ENCODE measurements around the gene PDGFD.

The PDGFD gene

GRCh38 chr11:103920449-103920848, 243.5 kb downstream of the PDGFD start:
- no peak for DNase-seq (ENCODE audit: low spot score)

- no peak for DNase-seq (ENCODE audit: low spot score)
These were observed 253.2 kb downstream of the PDGFD start for GRCh38 chr11:103910721-103911120.

GRCh38 chr11:103907548-103908455, 256.1 kb downstream of the PDGFD start:
- no peak for DNase-seq (ENCODE audit: low spot score)

GRCh38 chr11:103907136-103907535, 256.8 kb downstream of the PDGFD start:
- DNase-seq (ENCODE audit: low spot score): no peak

- DNase-seq (ENCODE audit: low spot score): no peak
These were observed 257.6 kb downstream of the PDGFD start for GRCh38 chr11:103906291-103906867.

- DNase-seq (ENCODE audit: low spot score): no peak
These were observed 259.7 kb downstream of the PDGFD start for GRCh38 chr11:103904324-103904667.

- DNase-seq (ENCODE audit: low spot score): no peak
These were observed 260.2 kb downstream of the PDGFD start for GRCh38 chr11:103903621-103904323.

- no peak for DNase-seq (ENCODE audit: low spot score)
These were observed 261.0 kb downstream of the PDGFD start for GRCh38 chr11:103902994-103903393.

GRCh38 chr11:103901656-103902055, 262.3 kb downstream of the PDGFD start:
- DNase-seq (ENCODE audit: low spot score): no peak

- DNase-seq (ENCODE audit: low spot score): no peak
These were observed 265.2 kb downstream of the PDGFD start for GRCh38 chr11:103898577-103899336.

GRCh38 chr11:103898065-103898464, 265.9 kb downstream of the PDGFD start:
- no peak for DNase-seq (ENCODE audit: low spot score)

GRCh38 chr11:103897160-103897936, 266.6 kb downstream of the PDGFD start:
- DNase-seq (ENCODE audit: low spot score): no peak

GRCh38 chr11:103895106-103895505, 268.8 kb downstream of the PDGFD start:
- no peak for DNase-seq (ENCODE audit: low spot score)

GRCh38 chr11:103894673-103895072, 269.3 kb downstream of the PDGFD start:
- DNase-seq (ENCODE audit: low spot score): no peak

- no peak for DNase-seq (ENCODE audit: low spot score)
These were observed 269.9 kb downstream of the PDGFD start for GRCh38 chr11:103894034-103894433.

- DNase-seq (ENCODE audit: low spot score): no peak
These were observed 270.6 kb downstream of the PDGFD start for GRCh38 chr11:103893371-103893770.

- no peak for DNase-seq (ENCODE audit: low spot score)
These were observed 271.3 kb downstream of the PDGFD start for GRCh38 chr11:103892603-103893002.

GRCh38 chr11:103890654-103891053, 273.3 kb downstream of the PDGFD start:
- no peak for DNase-seq (ENCODE audit: low spot score)

- no peak for DNase-seq (ENCODE audit: low spot score)
These were observed 274.3 kb downstream of the PDGFD start for GRCh38 chr11:103889679-103890078.

GRCh38 chr11:103888541-103888951, 275.4 kb downstream of the PDGFD start:
- DNase-seq (ENCODE audit: low spot score): no peak

GRCh38 chr11:103887001-103887658, 276.8 kb downstream of the PDGFD start:
- no peak for DNase-seq (ENCODE audit: low spot score)

Measured in LoVo (cell line).